Stimulated activated CD8-positive, alpha-beta memory T cell treated with anti-CD3 and anti-CD28 coated beads, Interleukin-4, amount 100 ng/mL, for 24 hours (primary cell): ENCODE measurements around the gene BBX.

Experiments
- DNase-seq: peaks from one replicate; pipeline ENCODE4 v3.0.0-alpha.2; 2020; ENCODE audit warnings: low read depth

Gene BBX

DNA sequence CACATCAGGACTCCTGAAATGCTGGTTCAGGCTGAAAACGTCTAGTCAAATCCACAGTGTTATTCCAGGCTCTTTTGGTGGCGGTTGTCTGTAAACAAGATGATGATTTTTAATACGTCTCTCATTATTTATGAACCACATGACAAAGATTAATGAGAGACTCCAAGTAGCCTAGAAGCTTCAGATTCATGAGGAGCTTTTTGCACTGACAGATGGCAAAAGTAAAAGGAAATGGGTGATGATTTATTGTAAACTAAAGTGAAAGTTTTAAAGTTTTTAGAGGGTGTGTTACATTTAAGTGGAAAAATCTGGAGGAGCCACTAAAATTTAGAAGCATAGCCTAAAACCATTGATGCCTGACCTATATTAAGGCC lies 77.0 kb downstream of the BBX start:
- no peak for DNase-seq

DNA sequence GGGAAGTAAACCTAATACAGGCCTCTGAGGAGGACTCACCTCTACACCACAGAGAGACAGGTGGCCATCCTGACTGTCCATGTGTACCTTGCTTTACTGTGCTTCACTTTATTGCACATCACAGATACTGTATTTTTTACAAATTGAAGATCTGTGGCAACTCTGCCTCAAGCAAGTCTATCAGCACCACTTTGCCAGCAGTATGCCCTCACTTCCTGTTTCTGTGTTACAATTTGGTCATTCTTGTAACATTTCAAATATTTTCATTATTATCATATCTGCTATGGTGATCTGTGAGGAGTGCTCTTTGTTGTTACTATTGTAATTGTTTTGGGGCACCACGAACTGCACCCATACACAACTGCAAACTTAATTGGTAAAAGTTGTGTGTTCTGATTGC lies 78.0 kb downstream of the BBX start:
- no peak for DNase-seq

DNA sequence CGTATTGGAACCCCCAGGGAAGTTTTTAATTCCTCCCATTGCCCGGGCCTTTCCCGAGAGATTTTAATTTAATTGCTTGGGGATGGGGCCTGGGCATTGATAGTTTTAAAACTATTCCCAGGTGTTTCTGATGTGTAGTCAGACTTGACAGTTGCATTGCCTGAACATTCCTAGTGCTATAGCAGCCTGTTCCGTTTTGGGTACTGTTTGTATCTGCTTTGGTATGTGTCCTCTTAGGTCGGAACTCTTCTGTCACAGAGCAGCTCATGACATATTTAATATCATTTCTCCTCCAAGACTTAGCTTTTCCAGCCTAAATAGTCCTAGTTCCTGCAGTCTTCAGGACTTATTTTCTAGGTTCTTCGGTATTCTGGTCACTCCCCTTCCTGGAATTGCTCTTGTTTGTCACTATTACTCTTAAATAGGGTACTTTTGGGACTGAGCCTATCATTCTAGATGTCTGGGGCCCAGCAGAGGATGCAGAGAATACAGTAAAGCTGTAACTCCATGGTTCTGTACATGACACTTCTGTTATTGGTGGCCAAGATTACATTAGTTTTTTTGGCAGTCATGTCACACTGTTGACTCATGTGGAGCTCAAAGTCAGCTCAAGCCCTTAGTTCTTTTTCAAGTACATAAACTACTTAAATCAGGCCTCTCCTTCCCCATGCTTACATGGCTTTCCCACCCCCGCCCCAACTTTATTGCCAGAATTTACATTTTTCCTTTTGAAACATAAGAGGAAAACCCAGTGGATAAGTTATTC lies 81.5 kb downstream of the BBX start:
- DNase-seq = no peak

DNA sequence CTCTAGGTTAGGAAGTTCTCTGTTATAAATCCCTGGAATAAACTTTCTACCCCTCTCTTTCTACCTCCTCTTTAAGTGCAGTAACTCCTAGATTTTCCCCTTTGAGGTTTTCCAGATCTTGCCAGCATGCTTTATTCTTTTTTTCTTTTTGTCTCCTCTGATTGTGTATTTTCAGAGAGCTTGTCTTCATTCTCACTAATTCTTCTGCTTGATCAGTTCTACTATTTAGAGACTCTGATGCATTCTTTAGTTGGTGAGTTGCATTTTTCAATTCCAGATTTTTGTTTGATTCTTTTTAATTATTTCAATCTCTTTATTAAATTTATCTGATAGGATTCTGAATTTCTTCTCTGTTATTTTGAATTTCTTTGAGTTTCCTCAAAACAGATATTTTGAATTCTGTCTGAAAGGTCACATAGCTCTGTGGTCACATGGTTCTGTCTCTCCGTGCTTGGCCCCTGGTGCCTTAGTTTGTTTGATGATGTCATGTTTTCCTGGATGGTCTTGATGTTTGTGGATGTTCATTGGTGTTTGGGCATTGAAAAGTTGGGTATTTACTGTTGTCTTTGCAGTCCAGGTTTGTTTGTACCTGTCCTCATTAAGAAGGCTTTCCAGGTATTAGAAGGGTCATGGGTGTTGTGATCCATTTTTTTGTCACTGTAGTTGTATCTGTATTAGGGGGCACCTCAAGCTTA lies 89.2 kb downstream of the BBX start:
- no peak for DNase-seq

DNA sequence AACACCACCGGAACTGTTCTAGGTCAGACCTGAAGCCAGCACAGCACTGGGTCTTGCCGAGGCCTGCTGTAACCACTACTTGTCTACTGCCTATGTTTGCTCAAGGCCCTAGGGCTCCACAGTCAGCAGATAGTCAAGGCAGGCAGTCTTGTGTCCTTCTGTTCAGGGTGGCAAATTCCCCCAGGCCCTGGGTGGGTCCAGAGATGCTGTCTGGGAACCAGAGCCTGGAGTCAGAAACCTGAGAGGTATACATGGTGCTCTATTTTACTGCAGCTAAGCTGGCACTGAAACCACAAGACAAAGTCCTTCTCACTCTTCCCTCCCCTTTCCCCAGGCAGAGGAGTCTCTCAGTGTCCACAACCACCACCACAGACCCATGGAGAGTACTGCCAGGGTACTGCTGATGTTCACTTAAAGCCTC lies 89.9 kb downstream of the BBX start:
- no peak for DNase-seq

DNA sequence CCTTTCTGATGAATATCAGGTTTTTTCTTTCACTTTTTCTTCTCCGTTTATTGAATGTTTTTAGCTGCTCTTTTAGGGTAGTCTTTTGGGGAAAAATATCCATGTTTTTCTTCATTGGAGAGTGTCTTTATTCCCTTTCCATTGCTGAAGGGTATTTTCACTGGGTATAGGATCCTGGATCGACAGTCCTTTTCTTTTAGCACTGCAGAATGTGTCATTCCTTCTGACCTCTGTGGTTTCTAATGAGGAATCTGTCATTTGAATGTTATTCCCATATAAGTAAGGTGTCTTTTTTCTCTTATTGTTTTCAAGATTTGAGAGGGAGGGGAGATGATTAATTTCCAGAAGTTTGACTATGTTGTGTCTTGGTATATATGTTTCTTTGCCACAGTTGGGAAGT lies 96.8 kb downstream of the BBX start:
- DNase-seq = no peak

DNA sequence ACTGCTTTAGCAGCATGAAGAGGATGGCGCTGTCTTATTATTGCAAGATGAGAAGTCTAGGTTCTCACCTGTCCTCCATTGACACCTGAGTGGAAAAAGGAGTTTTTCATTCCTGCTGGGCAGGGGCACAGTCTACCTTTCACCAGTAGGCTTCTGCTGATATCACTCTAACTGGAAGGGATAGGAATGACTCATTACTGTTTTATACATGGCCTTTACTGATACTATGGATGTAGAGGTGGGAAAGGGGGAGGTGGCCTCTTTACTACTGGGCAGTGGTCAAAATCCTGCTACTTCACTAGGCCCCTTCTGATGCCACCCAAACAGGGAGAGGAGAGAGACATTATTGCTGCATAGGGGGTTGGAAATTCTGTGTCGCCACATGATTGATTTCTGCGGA lies 97.8 kb downstream of the BBX start:
- no peak for DNase-seq

DNA sequence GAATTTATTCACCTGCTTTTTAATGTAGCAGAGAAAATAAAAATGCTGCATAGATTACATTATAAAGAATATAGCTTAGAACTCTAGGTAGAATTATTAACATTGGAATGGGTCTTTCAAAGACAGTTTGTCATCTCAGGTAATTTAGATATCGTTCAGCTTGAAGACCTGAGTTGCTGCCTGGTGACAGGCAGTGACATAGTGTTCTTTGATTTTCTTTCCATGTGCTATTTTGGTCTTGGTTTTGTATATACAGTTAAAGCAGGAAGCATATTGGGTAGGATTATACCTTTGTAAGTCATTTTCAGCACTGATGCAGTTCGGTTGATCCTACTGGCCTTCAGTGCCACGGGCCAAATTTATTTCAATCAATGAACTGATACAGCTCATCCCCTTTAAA lies 98.7 kb downstream of the BBX start:
- DNase-seq = no peak

DNA sequence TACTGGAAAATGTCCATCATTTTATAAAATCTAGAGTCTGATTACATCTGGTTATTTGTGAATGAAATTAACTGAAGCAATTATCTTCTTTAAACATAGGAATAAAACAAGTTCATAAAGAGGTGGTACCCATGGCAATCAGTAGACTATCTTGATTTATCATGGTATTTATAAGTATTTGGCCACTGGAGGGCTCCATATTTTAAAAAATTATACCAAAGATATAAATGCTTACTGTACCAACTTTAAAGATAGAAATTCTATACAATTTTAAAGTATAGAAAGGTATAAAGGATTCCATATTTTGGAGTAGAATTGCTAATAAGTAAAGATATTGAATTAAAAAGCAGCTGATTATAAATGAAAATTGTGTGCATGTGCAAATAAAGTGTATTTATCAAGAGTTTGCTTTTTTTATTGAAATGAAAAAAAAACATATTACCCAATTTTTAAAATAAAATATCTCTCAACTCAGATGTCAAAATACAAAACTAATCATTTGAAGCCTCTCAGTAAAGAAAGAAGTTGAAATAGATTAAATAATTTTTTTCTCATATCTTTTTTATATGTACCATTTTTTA lies 105.3 kb downstream of the BBX start:
- no peak for DNase-seq

DNA sequence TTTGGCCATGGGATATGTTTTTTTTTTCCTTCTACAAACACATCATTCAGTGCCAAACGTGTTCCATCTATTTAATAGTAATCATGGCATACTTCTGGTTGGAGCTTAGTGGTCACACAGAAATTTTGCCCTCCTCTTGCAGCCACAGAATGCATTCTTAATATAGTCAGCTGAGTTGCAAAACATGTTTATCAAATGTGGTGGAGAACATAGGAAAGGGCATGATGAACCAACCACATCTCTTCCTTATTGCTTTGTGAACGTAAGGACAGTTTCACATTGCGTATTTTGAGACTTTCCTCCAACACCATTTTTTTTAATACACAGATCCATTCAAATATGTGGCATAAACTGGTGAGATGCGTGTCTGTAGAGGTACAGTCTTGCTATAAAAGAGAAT lies 106.8 kb downstream of the BBX start:
- DNase-seq = no peak

DNA sequence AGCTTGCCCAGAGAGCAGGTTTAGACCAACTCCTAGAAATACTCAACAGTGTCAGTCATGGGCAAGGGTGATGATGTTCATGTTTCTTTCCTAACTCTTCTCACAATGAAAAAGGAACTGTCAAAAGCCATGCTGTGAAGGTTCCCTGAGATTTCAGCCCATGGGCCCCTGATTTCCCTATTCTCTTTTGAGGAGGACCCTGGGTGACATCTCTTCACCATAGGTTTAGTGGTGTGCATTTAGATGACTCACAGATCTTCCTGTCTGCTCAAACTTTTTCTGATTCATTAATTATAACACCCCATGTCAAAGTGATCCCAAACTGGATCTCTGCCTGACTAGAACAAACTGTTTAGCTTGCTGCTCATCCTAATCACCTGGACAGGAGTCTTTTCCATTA lies 108.0 kb downstream of the BBX start:
- DNase-seq = no peak

DNA sequence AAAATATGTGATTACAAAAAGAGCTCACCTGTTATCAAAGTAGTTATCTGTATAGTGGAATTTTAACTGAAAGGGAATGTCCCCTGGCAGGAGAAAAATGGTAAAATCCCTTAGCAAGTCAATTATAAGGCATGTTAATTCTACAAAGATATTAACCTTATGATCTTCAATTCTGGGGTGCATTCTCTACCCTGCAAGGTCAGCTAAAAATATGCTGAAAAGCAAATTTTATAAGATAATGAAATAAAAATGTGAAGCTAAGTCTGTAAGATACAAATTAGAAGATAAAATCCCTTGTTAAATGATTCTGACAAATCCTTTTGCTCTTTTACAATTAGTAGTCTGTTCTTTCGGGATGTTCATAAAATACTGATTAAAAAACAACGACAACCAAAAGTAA lies 109.8 kb downstream of the BBX start:
- DNase-seq = no peak

DNA sequence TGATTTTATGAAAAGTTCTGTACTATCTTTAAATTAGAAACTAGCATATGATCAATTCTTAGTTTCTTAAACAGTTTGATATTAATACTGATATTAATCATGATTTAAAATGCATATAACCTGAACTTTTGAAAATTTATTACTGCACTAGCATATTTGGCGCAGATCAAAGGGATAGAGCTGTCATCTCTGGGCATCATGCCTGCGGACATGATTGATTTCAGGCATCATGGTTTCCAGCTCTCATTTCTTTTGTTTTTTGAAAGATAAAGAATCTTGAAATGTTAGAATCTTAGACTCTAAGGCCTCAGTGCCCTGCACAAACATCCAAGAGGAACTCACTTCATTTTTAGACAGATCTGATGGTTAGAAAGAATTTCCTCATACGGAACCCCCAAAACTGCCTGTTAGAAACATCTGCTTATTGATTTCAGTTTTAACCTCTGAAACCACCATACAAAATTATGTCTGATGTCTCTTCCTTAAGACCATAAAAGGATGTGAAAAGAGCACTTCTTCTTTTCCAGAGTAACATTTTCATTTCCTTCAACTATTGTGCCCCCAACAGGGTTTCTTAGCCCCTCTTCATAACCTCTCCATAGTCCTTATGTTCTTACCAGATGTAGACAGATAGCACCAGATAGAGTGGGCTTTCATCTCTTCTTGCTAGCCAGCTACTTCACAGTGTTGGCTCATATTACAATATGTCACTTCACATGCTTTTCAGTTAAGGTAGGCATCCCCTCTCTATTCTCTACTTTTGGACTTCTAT lies 110.8 kb downstream of the BBX start:
- no peak for DNase-seq

DNA sequence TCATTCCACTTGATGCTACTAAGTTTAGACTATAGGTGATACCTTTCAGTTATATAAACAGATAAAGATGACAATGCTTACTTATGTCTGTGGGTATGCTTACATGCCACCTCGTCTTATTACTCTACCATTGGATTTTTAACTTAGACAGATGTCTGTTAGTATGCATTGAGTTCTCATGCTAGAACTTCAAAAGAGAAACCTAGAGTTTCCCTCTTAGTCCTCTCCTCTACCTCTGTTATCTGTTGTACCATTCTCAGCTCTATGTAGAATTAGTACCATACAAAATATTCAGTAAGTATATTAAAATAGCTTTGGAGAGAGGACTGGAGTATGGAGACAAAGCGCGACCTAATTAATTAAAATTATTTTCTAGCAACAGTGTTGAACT lies 111.3 kb downstream of the BBX start:
- DNase-seq = no peak

DNA sequence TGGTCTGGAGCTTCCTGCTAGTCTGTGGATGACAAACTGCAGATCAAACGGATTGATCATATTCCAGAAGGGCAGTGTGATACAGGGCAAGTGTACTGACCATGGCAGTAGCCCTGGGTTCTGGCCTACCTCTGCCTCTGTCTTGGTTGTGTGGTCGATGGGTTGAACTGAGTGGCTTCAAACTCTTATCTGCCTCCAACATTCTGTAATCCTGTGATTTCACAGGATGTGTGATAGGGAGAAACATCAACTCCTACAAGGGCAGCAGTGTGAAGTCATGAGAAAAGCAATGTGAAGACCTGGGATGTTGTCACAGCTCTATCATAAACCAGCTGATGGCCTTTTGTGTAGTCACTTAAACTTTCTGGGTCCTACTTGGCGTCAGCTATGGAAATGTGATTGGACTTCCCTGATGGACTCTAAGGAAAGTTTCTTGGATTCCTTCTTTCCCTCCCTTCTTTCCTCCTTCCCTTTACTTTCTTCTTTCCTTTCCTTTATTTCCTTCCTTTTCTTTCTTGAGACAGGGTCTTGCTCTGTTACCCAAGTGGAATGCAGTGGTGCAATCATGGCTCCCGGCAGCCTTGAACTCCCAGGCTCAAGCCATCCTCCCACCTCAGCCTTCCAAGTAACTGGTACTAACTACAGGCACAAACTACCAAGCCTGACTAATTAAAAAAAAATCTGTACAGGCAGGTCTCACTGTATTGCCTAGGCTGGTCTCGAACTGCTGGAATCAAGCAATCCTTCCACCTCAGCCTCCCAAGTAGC lies 114.8 kb downstream of the BBX start:
- no peak for DNase-seq

DNA sequence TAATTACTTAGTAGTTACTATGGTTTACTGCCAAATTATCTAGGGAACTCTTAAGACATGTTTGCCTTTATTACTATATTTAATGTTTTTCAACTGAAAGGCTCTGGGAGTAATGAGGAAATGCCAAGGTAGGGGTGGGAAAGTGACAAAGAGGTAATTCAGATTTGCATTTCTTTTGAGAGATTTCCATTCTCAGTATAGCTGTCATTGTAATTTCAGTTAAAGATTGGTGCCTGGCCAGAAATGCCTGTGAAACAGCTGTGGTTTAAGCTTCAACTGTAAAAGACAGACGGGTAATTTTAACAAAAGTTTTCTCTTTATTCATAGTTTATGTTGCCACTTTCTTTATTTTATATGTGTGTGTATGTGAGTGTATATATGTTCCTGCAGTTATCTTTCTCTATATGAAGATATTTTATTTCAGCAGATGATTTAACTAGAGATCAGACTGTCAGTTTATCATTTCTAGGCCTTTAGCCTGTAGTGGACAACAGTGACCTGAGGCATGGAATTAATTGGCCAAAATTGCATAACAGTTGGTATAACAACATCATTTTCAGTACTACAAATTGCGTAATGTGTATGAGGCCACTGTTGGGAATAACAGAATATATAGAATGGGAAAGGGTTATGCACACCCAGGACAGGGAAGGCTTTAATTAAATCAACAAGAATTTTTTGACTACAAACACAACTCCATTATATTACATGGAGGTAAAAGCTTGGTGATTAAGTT lies 119.0 kb downstream of the BBX start:
- no peak for DNase-seq

DNA sequence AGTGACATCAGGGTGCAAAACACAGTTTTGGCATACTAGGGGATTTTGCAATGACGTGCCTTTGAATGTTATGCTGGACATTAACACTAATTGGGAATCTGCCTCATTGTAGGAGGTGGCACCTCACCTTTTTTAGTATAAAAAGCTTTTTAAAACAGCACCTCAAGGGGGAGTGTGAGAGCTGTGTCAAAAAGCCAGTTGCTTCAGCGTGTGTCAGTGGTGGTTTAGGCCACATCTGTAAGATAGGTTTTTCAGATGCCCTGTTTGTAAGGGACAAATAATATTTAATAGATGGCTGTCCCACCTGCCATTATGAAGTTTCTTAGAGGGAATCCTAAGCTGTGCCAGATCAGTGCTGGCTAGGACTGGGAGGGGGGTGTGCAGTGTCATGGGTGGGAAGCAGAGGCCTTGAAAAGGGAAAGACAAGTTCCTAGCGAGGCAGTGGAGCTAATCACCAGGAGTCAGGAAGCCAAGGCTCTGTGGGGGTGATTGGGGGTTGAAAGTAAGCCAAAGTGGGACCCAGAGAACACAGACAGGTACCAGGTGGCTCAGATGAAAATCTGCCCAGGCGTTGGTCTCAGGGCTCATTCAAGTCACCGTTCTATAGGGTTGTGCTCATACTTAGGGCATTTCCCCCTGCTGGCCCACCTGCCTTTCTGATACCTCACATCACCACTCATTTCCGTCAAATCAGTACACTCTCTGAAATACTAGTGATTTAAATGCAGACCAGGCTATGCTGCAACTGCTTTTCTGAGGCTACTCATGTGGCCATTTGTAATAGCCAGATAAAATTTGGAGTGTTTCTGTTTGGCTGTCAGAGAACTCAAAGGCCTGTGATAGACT lies 120.5 kb downstream of the BBX start:
- DNase-seq = no peak

DNA sequence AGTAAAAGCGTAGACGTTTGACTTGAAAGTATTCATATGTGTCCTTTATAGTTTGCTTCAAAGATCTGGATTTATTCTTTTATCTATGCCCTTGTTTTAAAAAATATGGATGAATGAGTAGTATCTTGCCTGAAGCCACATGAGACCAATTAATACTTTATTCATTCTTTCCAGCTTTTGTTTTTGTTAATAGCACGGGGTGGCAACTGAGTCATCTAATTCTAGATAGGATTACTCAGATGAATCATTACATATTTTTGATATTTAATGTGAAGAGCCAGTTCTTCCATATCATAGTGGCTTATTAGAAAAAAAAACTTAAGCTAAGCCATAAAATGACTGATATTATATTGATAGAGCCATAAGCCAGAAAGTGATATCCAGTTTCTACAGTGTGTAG lies 121.9 kb downstream of the BBX start:
- DNase-seq = no peak

DNA sequence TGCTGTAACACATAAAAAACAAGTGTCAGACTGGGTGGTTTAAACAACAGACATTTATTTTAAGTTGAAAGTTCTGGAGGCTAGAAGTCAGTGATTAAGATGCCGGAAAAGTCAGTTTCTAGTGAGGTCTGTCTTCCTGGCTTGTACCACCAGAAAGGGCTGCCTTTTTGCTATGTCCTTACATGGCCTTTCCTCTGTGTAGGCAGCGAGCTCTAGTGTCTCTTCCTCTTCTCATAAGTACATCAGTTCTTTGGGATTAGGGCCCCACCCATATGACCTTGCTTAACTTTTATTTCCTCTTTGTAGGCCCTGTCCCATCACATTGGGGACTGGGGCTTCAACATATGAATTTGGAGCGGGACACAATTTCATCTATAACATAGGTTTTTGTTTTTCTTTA lies 128.0 kb downstream of the BBX start:
- DNase-seq = no peak

DNA sequence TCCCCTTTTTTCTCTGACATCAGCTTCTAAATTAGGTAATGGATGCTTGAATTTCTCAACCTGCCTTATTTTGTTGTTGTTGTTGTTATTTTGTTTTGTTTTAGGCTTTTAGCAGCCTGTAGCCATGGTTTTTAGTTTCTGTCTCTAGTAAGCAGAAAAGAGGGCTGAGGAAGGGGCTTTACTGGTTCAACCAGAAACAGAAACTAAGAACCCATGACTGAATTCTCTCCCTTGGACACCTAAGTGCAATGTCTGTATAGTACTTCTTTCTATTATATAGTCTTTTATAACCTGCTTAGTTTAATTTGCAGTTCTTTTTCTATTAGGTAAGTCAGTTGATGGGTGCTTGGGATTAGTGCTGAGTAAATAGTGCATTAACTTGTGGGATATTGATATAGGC lies 129.0 kb downstream of the BBX start:
- no peak for DNase-seq
